HG03354 (cell line): ENCODE measurements around the gene SPDYE5.
"Not testable (repeated sequence)": the region's sequence is repeated elsewhere in the genome, so short reads cannot be mapped to it uniquely, and the experiment has no call there.

Experiments
- ATAC-seq: cut with Tn5 transposase; IDR thresholded peaks from one replicate; pipeline ENCODE4 v1.9.1; 2021; ENCODE audit warnings: mild to moderate bottlenecking; ENCODE audit not compliant: unreplicated experiment, poor library complexity, severe bottlenecking

The SPDYE5 gene, protein sequence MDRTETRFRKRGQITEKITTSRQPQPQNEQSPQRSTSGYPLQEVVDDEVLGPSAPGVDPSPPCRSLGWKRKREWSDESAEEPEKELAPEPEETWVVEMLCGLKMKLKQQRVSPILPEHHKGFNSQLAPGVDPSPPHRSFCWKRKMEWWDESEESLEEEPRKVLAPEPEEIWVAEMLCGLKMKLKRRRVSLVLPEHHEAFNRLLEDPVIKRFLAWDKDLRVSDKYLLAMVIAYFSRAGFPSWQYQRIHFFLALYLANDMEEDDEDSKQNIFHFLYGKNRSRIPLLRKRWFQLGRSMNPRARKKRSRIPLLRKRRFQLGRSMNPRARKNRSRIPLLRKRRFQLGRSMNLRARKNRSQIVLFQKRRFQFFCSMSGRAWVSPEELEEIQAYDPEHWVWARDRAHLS

DNA sequence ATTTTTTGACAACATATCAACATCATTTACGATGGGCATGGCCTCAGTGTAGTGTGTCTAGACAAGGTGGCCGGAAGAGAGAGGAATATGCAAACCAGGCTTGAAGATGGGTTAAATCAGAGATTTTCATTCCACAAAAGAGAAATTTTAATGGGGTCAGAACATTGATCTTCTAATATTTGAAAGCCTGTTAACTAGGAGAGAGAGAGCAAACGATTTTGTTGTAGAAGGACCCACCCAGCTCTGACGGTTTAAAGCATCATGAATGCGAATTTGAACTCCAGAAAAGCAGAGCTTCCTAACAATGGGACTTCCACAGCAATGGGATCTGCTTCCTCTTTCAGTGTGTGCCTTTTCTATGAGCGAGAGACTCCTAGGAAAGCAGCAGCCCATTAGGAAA lies at the start of gene SPDYE5:
Gene SPDYE5, plus strand, starts transcription at position 301 of the 400 bp plus-strand sequence. CDS start 1,728 bp downstream, outside the sequence.
- not testable (repeated sequence) for ATAC-seq

DNA sequence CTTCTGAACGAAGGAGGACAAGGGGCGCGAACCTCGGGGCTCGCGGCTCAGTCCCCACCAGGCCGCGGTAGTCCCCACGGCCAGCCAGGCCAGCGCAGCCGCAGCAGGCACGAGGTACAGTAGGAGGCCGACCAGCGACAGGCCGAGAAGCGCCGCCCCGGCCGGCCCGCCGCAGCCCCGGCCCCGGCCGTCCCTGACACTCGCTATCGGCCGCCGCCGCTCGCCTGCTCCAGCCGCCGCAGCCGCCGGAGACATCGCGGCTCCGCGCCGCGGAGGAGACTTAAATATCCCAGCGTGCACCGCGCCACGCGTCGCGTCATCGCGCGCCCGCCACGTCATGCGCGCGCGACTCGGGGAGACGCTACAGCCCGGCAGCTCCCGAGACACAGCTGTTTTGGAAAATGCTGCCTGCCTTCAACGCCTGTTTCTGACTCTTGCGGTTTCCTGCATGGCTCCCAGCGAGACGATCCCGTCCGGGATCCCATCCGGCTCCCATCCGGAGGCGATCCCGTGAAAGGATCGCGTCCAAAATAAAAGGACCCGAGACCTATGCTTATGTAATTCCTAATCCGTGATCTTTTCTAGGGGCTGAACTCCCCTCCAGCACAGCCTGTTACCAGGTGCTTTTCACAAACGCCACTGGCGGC lies 49.5 kb upstream of the SPDYE5 start:
- ATAC-seq = peak; percentile 78

DNA sequence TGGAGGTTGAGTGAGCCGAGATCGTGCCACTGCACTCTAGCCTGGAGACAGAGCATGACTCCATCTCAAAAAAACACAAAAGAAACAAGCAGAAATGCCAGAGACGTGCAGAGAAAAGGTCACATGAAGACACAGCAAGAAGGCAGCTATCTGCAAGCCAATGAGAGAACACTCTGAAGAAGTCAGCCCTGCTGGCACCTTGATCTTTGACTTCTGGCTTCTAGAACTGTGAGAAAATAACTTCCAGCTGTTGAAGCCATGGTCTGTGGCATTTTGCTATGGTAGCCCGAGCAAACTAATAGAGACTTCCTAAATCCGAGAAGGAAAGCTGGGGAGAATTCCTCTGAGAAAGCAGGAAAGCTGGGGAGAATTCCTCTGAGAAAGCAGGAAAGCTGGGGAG lies 42.2 kb upstream of the SPDYE5 start:
- not testable (repeated sequence) for ATAC-seq

DNA sequence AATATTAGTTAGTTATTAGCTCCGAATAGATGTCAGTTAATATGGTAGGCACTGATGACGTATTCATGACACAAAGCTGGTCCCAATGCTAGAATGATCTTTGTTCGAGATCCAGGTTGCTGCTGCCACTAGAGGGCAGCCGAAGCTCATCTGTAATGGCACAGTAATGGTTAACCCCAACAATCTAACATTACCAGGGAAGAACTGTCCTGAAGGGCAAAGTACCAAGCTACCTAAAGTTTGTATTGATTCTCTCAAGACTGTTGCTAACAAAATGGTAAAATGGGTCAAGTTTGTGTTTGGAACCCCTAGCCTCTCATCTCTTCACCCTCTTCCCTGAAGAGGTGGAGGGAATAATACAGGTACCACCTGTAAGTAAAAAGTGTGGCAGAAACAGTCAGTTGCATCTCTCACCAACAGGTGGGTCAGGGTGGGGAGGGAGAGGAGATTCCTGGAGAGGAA lies 39.6 kb upstream of the SPDYE5 start:
- peak; percentile 96 for ATAC-seq

DNA sequence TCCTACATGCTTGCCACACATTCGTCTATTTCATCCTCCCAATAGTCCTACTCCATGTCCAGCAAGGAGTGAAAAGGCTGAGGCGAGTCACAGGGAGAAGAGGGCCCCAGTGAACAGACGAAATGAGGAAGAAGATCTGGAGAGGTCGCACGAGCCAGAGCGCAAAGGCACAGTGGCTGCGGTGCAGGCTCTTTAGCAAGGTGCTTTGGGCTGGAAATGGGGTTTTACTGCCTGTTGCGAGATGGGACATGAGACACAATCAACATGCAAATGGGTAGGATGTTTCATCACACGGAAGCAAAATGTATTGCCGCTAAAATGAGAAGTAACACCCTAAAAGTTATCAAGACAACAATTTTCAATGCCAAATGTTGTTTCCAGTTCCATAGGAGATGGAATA lies 35.7 kb upstream of the SPDYE5 start:
- not testable (repeated sequence) for ATAC-seq

DNA sequence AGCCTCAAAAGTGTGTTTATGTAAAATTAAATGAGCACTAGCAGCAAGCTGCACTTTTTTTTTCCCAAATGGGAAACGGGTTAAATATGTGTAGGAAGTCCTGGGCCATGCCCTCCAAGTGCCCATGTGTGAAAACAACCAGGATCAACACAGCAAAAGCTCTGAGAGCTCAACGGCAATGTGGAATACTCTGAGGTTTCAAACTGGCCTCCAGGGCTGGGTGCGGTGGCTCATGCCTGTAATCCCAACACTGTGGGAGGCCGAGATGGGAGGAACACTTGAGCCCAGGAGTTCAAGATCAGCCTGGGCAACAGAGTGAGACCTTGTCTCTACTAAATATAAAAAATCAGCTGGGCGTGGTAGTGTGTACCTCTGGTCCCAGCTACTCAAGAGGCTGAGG lies 34.1 kb upstream of the SPDYE5 start:
- not testable (repeated sequence) for ATAC-seq

DNA sequence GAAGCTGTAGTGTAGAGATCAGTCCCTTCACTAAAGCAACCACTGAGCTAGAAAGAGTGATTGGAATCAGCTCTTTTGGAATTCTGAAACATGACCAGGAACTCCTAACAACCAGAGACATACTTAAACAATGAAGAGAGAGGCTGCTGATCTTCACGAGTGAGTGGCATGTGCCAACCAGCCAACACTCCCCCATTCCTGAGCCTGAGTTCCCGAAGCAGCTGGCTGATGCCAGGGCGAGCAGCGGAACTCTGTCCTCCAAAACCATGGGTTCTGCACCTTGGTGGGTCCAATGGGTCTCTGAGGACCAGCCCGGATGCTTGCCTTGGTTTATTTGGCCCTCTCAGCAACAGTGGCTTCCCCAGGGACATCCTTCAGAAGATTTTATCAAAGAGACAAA lies 31.6 kb upstream of the SPDYE5 start:
- not testable (repeated sequence) for ATAC-seq

DNA sequence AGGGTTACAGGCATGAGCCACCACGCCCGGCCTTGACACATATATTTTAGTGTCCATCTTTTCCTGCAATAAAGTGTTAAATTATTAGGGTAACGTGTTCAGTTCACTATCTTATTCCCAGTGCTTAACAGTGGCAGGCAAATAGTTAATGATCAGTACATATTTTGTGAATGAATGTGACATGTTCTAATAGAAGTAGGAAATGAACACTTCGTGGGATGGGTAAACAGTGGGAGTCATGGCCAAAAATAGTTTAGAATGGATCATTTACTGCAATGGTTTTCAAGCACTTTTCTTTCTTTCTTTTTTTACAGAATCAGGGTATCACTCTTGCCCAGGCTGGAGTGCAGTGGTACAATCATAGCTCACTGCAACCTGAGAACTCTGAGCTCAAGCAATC lies 22.0 kb upstream of the SPDYE5 start:
- not testable (repeated sequence) for ATAC-seq

DNA sequence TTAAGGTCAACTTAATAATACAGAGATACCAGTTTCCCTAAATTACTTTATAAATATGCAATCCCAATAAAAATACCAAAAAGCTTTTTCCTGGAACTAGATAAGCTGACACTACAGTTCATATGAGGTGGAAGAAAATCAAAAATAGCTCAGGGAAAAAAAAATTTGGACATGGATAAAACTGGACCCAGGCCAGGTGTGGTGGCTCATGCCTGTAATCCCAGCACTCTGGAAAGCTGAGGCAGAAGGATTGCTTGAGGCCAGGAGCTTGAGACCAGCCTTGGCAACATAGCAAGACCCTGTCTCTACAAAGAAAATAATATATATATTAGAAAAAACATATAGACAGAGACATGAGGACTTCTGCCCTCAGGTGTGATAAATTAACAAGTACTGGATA lies 14.7 kb upstream of the SPDYE5 start:
- not testable (repeated sequence) for ATAC-seq

DNA sequence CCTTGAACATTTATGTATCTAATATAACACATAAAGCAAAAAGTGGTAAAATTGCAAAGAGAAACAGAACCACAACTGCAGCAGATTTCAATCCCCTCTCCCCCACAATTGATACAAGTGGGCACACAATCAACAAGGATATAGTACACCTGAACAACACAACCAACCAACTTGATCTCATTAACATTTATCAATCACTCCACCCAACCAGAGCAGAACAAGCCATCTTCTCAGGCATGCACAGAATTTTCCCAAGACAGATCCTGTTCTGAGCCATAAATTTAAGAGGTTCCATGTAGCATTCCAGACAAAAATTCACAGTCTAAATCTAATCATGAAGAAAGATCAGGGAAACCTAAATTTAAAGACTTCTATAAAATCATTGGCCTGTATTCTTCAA lies 11.8 kb upstream of the SPDYE5 start:
- not testable (repeated sequence) for ATAC-seq

DNA sequence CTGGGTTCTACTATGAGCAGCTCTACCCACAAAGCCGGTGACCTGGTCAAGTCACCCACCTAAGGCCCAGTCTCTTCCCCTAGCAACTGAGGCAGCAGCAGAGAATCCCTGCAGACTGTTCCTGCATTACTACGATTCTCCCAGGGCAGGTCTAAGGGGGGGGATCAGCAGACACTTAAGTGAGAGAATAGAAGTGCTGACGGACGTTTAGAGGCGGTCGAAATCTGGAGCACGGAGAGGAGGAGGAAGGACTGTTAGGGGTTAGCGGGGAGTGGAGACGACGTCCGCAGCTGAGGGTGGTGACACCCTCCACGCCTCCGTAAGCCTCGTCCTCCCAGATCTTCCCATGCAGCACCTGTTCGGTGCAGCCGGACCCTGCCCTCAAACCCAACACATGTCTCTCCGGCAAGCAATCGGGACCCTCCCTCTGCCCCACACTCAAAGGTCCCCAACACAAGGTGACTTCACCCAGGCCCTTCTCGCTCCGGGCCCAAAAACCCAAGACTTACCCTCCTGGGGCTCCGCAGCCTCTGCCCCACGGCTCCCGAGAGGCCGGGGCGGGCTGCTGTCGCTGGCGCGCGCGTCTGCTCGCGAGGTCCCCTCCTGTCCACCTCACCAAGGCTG lies 6.7 kb upstream of the SPDYE5 start:
- ATAC-seq = peak; percentile 26

DNA sequence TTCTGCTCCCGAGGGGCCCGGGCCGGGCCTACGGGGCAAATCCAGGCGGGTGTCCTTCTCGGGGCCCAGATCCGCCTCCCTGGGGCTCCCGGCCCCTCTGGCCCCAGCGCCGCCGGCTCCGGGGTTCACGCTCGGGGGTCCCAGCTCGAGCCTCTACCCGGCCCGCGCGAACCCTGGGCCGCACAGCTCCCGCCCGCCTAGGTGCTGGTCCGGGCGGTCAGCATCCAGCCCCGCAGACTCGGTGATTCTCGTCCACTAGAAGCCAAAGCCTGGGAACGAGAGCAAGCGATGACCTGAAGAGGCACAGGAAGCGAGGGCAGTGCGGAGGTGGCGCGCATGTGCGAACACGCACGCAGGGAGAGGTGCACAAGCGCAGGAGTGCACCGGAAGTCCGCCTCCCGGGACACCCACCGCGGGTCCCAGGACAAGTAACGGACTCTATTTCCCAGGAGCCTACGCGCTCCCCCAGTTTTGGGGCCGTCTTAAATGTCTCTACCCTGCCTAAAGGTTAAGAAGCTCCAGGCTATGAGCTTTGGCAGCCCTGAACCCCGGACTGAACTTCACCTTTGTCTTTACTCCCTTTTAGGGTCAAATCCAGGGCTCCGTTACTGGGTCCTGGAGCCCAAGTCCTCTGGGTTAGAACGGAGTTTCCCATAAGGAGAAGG lies 6.0 kb upstream of the SPDYE5 start, which contains the start of gene POM121C:
Gene POM121C, minus strand, starts transcription at position 321 of the 665 bp plus-strand sequence. CDS start 44,803 bp downstream, outside the sequence.
- peak; percentile 99 for ATAC-seq

DNA sequence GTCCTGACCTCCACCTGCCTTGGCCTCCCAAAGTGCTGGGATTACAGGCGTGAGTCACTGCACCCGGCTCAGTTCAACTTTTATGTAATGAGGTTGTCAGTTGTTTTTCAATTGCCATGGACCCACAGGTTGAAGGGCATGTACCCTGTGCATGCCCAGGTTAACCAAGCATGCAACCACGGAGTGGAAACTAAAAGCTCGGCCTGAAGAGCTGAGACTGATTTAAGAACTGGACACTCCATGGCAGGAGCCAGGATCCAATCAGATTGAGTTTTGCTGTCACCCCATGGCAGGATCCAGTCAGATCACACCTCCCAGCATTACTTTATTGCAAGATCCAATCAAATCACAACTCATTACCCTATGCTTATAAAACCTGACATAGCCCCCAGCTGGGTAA lies 16.9 kb downstream of the SPDYE5 start:
- not testable (repeated sequence) for ATAC-seq

DNA sequence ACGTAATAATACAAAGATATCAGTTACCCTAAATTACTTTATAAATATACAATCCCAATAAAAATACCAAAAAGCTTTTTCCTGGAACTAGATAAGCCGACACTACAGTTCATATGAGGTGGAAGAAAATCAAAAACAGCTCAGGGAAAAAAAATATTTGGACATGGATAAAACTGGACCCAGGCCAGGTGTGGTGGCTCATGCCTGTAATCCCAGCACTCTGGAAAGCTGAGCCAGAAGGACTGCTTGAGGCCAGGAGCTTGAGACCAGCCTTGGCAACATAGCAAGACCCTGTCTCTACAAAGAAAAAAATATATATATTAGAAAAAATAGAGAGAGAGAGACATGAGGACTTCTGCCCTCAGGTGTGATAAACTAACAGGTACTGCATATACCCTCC lies 26.7 kb downstream of the SPDYE5 start:
- not testable (repeated sequence) for ATAC-seq

DNA sequence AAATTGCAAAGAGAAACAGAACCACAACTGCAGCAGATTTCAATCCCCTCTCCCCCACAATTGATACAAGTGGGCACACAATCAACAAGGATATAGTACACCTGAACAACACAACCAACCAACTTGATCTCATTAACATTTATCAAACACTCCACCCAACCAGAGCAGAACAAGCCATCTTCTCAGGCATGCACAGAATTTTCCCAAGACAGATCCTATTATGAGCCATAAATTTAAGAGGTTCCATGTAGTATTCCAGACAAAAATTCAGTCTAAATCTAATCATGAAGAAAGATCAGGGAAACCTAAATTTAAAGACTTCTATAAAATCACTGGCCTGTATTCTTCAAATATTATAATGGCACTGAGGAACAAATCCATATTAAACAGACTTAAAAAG lies 29.6 kb downstream of the SPDYE5 start:
- ATAC-seq = not testable (repeated sequence)

DNA sequence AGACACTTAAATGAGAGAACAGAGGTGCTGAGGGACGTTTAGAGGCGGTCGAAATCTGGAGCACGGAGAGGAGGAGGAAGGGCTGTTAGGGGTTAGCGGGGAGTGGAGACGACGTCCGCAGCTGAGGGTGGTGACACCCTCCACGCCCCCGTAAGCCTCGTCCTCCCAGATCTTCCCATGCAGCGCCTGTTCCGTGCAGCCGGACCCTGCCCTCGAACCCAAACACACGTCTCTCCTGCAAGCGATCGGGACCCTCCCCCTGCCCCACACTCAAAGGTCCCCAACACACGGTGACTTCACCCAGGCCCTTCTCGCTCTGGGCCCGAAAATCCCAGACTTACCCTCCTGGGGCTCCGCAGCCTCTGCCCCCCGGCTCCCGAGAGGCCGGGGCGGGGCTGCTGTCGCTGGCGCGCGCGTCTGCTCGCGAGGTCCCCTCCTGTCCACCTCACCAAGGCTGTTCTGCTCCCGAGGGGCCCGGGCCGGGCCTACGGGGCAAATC lies 35.2 kb downstream of the SPDYE5 start:
- not testable (repeated sequence) for ATAC-seq

DNA sequence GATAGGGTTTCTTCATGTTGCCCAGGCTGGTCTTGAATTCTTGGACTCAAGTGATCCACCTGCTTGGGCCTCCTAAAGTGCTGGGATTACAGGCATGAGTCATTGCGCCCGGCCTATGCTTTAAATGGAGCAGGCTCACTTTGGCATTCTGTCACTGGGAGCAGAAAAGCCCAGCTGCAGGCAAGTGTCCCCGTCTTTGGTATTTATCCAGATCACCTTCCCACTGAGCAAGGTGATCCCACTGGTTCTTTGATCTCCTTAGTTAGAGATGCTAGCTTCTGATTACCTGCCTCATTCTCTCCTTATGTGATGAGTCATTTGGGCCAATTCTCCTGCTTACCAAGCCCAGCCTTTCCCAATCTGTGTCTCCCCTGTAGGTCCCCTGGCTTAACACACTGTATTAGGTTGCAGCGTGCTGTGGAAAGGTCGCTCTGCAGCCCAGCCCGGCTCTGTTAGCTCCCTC lies 39.3 kb downstream of the SPDYE5 start:
- no peak for ATAC-seq

DNA sequence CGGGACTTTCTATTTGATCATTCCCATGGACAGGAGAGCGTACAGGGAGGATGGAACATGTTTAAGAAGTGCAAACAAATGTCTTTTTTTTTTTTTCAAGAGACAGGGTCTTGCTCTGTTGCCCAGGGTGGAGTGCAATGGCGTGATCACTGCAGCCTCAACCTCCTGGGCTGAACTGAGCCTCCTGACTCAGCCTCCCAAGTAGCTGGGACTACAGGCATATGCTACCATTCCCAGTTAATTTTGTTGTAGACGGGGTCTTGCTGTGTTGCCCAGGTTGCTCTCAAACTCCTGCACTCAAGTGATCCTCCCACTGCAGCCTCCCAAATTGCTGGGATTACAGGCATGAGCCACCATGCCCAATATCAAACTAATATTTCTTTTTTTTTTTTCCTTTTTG lies 40.5 kb downstream of the SPDYE5 start:
- ATAC-seq = no peak

DNA sequence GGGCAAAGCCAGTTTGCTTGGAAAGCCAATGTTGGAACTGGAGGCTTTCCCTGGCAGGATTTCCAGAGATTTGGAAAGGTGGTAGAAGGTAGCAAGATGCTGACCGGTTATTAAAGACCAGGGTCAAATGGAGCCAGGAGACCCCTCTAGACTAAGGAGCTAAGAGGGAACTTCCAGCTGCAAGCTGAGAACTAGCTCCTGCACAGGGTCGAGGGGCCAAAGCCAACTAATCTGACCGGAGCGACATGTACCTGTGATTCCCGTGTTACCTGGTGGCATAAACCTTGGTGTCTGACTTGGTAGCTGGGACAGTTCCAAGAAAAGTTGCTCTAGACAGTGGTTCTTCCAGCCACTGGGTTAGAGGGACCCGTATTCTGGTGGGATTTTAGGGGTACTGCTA lies 41.8 kb downstream of the SPDYE5 start:
- ATAC-seq = no peak
